Hypothalamus (tissue), 51 donors: ENCODE measurements around the gene ZNF689.
"Not testable (repeated sequence)": the region's sequence is repeated elsewhere in the genome, so short reads cannot be mapped to it uniquely, and the experiment has no call there.

Experiments
- DNase-seq, 51 donors: peaks; one replicate each; lab custom pipeline; 2025; lab: John Stamatoyannopoulos, UW

Gene ZNF689

DNA sequence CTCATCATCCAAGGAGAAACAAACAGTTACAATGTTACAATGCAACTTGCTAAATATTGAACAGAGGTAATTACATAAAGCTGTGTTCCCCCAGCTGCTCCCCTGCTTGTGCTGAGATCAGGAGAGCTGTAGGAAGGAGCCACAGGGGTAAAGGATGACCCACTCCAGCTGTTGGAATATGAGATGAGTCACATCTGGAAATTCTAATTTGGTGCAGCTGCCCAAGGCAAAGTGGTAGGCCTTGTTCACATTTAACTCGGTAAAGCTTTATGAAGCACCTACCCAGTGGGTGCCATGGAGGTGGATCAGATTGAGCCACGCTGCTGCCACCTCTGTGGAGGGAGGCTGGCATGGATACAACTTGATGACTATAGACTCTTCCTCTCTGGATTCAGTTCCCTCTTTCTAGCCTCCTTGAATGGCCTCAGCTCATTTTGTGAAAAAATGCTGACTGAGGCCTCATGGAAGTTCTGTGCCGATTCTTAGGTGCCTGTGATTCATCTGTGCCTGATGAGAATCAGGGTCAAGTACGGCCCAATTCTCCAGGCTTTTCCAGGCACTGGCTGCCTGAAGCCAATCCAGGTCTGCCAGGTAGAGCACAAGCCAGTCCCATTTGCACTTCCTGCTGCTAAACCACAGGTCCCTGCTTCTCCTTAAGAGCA is 7.4 kb downstream of the ZNF689 start:
- DNase-seq: no peak

DNA sequence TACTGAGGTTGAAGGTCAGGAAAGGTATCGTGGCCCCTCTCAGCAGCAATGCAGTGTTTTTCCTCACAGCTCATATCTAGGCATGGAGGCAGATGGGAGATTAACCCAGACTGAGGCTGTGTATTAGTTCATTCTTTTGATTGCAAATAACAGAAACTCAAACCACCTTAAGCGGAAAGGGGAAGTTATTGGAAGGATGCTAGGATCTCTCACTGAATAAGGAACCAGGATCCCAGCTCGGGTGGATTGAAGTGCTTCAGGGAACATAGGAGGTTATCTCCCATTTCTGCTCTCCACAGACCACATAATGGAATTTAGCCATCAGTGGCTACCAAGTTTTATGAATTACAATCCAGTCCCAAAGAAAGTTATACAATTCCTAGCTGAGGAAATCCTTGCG is 8.2 kb downstream of the ZNF689 start:
- DNase-seq: no peak

DNA sequence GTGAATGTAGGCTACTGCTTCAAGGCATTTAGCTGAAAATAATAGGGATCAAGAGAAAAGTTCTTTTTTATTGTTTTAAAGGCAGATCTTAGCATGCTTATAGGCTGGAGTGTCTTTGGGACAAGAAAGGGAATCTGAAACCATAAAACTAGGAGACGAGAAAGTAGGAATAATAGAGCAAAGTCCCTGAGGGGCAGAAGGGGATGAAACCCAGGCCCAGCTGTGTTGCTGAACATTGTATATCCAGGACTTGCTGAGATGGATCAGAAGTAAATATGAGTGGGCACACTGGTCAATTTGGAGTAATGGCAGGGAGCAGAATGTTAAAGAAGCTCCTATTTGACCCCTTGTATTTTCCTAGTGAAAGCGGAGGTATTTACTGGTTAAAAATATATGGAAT is 9.3 kb downstream of the ZNF689 start:
- DNase-seq: no peak

DNA sequence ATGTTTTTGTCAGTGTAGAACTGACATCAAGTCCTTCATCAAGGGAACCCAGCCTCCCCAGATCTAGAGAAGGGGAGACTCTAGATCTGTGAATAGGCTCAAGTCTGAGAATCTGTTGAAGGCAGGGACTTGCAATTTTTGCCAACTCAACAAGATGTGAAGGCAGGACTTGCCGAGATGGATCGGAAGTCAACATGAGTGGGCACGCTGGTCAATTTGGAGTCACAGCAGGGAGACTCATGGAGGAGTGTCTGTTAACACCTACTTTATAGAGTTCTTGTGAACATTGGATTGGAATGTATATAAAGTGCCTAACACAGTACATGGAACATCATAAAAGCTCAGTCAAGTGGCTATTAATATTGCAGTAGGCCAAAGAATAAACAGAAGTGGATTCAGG is 10.0 kb downstream of the ZNF689 start:
- no peak for DNase-seq

DNA sequence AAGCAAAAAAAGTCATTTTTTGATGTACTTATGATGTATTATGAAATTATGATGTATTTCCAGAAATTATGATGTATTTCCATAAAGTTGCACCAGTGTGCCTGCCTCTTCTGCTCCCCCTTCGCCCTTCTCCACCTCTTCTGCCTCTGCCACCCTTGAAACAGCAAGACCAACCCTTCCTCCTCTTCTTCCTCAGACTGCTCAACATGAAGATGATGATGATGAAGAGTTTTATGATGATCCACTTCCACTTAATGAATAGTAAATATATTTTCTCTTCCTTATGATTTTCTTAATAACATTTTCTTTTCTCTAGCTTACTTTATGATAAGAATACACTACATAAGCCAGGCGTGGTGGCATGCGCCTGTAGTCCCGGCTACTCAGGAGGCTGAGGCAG is 17.3 kb downstream of the ZNF689 start:
- no peak for DNase-seq

DNA sequence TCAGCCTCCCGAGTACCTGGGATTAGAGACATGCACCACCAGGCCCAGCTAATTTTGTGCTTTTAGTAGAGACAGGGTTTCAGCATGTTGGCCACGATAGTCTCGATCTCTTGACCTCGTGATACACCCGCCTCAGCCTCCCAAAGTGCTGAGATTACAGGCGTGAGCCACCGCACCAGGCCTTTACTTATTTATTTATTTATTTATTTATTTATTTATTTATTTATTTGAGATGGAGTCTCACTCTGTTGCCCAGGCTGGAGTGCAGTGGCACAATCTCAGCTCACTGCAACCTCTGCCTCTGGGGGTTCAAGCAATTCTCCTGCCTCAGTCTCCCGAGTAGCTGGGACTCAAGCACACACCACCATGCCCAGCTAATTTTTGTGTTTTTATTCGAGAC is 19.3 kb downstream of the ZNF689 start:
- not testable (repeated sequence) for DNase-seq

DNA sequence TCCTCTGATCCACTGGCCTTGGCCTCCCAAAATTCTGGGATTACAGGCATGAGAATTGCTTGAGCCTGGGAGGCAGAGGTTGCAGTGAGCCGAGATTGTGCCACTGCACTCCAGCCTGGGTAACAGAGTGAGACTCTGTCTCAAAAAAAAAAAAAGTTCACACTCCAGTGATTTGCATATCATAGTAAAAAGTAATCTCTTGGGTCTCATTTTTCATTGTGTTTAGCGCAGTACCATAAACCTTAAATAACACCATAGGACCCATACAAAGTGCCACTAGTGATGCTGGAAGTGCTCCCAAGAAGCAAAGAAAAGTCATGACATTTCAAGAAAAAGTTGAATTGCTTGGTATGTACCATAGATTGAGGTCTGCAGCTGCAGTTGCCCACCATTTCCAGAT is 20.6 kb downstream of the ZNF689 start:
- not testable (repeated sequence) for DNase-seq

DNA sequence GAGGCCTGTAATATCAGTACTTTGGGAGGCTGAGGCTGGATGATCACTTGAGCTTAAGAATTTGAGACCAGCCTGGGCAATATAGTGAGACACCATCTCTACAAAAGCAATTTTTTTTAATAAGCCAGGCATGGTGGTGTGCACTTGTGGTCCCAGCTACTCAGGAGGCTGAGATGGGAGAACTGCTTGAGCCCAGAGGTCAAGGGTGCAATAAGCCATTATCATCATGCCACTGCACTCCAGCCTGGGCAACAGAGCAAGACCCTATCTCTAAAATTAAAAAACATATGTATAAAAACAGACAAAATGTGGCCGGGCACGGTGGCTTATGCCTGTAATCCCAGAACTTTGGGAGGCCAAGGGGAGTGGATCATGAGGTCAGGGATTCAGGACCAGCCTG is 21.5 kb downstream of the ZNF689 start:
- no peak for DNase-seq

DNA sequence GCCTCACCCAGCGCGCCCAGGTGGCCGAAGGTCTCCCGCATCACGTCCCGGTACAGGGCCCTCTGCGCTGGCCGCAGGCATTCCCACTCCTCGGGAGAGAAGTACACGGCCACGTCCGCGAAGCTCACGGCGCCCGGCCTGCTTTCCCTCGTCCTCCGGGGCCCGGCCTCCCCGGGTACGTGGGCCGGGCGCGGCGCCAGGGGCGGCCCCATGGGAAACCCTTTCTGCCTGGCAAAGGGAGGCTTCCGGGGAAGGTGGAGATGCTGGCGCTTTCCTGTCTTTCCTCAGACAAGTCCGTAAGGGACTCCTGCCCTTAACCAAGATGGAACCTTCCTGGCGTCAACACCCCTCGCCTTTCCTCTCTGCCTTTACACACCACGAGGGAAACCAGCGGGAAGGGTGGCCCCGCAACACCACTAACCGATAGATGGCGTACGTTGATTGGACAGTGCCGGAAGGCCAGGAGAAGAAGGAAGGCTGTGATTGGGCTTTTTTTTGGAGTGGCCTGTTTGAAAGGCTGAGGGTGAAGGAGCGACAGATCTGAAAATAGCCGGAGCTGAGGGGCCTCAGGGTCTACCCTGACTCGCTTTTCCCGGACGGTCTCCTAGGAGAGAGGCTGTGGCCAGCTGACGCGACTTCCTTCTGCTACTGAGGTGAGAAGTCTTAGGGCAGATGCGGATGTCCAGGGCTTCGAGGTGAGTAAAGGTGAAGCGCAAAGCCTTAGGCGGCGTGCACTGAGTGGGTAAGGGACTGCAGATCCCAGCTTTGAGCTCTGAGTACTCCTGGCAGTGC is 24.6 kb downstream of the ZNF689 start, which contains the start of gene ZNF785:
TSS of gene ZNF785 (minus strand) at position 298 of the 792 bp plus-strand sequence. CDS start at position 212, 86 bp downstream.
- peak; percentile 65 to 98 (median 92) for DNase-seq

DNA sequence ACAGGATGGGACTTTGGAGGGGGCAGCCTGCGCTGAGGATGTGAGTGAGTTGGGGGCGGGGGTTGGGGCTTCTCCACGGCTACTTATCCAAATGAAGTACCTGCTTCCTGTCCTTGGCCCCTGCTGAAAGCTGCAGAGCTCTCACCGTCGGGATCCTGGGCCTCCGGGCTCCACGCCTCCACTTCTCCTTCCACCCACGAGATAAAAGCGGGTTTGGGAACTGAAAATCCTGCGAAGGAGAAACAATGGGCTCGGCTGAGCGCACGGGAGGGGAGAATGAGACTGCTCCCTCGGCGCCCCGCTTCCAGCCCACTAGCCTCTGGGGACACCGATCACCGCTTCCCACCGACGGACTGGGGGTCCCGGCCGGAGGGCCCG is 25.2 kb downstream of the ZNF689 start:
- peak in 3 of 51 donors; percentile 29 to 63 (median 34) for DNase-seq

DNA sequence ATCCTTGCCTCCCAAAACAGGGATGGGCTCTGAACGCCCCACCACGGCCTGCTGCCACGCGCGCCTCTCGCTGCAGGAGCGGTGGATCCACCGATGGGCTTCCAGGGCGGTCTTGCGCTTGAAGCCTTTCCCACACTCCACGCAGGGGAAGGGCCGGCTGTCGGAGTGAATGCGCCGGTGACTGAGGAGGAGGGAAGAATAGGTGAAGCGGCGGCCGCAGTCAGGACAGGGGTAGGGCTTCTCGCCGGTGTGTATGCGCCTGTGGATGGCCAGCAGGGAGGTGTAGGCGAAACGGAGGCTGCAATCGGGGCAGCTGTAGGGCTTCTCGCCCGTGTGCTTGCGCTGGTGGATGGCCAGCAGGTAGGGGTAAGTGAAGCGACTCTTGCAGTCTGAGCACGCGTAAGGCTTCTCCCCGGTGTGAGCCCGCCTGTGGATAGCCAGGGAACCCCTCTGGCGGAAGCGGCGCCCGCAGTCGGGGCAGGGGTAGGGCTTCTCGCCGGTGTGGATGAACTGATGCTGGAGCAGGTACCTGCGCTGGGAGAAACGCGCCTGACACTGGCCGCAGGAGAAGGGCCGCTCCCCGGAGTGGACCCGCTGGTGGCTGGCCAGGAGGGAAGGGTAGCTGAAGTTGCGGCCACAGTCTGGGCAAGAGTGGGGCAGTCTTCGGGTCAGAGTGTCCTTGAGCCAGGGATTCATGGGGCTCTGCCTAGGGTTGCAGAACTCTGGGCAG is 27.4 kb downstream of the ZNF689 start:
- DNase-seq: no peak

DNA sequence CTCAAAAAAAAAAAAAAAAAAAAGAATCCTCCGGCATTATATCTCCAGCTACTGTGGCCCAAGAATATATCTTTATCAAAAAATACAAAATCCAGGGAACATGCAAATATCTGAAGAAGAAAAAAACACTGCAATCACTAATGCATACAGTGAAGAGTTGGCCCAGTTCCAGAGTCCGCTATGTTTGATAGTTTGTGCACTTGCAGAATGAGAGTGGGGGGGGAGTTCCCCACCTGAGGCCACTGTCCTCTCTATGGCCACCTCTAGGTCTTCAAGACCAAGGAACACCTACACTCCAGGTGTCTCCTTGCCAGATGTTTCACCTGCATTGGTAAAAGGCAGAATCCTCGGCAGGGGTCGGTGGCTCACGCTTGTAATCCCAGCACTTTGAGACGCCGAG is 28.7 kb downstream of the ZNF689 start:
- DNase-seq: no peak

DNA sequence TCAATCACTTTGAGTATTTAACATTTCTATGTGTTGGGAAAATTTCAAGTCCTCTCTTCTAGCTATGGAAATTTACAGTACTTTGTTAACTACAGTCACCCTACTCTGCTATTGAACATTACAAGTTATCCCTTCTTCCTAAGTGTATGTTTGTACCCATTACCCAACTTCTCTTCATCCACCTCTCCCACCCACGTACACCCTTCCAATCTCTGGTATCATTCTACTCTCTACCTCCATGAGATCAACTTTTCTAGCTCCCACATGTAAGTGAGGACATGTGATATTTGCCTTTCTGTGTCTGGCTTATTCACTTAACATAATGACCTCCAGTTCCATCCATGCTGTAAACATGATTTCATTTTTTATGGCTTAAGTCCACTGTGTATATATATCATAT is 35.5 kb downstream of the ZNF689 start:
- no peak for DNase-seq

DNA sequence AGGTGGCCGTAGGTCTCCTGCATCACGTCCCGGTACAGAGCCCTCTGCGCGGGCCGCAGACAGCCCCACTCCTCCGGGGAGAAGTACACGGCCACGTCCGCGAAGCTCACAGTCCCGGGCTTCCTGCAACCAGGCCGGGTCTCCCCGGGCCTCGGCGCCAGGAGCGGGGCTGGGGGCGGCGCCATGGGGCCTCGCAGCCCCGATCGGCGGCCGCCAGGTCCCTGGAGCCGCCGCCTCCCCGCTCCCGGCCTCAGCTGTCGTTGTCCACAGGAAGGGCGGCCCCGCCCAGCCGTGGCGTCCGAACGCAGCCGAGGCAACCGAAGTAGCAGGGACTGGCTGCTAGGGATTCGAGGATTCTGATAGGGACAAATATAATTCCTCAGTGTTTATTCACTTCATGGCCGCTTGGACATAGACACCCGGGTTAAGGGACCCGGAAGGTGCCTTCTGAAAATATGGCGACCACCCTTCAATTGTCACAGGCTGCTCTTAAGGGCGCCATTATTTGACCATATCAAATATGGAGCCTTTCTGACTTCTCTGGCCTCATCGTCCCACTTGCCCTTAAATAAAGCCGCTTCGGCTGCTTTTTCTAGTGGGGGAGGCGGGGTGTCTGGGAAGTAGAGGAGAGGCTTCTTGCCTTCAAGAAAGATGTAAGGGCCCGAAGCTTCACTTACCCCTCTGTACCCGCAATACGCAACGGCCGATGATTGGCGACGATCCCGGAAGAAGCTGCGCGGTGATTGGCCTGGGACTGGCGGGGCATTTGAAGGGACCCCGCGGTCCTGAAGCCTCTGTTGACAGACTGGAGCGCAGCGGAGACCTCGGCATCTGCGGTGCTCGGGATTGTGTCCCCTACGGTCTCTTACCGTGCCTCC is 38.5 kb downstream of the ZNF689 start, which contains the start of gene ZNF688:
TSS of gene ZNF688 (minus strand) at position 270 of the 878 bp plus-strand sequence. CDS start at position 185, 85 bp downstream.
- peak; percentile 67 to 96 (median 90) for DNase-seq

DNA sequence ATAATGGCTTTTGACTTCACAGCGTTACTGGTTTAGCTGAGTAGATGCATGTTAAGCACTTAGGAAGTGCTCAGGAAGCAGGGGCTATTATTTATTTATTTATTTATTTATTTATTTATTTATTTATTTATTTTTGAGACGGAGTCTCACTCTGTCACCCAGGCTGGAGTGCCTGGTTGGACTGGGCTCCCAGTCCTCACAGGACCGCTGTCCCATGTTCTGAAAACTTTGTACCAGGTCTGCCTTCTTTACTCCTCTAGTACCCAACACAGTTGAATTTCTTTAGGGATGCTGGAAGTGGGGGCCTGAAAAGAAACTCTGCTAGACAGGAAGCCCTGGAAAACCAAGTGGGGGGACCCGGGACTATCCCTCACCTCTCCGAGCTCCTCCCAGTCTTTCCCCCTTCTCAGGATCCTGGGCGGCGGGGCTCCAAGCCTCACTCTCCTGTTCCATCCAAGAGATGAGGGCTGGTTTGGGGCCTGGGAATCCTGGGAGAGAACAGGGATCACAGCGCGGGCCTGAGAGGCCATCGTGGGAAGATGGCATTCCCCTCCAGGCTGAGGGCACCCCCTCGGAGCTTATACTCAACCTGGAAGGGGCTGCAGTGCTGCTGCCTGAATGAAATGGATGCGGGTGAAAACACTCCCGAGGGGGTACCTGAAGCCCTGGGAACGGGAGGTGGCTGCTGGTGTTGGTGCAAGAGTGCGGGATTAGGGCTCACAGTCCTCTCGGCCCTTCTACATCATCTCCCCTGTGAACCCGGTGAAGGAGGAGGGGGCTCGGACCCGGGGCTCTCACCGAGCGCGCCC is 39.3 kb downstream of the ZNF689 start:
- peak in 23 of 51 donors; percentile 27 to 82 (median 45) for DNase-seq

DNA sequence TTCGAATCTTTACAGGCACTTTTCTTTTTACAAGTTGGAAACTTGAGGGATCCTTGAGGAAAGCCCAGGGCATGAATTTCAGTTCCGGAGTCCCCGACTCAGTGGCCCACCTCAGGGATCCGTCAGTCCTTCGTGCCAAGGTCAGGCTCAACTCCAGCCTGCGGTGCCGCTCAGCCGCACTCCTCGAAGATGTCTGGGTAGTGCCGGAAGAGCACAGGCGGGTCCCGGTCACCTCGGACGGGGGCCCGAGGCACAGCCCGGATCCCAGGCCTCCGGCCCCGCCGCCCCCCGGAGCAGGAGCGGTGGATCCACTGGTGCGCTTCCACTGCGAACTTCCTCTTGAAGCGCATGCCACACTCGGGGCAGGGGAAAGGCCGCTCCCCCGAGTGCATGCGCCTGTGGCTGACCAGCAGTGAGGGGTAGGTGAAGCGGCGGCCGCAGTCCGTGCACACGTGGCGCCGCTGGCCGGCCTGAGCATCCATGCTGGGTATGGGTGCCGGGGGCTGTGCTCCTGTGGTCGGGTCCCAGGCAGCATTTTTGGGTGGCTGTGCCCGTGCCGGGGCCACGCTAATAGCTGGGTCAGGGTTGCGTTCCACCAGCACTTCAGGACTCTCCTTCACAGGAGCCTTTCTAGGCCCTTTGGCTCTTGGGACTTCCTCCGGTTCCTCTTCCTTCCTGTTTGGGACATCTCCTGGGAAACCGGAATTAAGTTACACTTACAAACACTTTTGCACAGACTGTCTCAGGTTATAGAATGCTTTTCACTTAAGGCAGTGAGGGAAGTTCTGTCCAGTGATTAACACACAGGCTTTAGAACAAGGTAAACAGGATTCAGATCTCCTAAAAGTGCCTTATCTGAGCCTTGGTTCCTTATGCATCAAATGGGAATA is 40.2 kb downstream of the ZNF689 start:
- DNase-seq: no peak

DNA sequence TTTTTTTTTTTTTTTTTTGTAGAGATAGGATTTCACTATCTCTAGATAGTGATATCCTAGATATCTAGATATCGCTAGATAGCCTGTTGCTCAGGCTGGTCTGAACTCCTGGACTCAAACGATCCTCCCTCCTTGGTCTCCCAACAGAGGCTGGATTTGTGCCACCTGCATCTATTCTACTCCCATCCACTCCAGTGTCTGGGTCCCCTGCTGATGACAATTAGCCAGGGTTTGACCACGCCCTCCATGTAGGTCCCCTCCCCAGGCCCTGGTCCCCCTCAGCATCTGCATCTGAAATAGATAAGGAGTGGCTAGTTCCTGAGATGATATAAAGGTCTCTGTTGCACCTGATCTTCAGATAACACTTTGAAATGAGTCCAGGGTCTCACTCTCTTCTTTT is 40.9 kb downstream of the ZNF689 start:
- DNase-seq: no peak

DNA sequence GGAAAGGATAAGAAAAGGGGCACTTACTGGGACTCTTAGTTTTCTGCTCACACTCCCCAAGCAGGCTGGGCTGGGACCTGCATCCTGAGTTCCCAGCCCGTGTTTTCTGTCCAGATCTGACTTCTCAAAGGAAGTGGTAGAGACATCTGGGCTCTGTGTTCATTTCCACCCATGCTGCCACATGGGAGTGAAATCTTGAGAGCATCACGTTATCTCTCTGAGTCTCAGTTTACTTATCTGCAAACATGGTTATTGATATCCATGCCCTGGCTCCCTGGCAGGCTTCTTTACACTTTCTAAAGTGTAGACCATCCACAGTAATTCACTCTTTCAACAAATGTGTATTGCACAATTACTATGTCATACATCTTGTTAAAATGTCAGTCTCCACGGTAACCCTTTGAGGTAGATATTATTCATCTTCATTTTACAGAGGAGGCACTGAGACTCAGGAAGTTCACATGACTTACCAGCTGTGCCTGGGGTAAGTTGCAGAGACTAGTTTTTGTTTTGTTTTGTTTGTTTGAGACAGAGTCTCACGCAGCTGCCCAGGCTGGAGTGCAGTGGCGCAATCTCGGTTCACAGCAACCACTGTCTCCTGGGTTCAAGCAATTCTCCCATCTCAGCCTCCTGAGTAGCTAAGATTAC is 42.1 kb downstream of the ZNF689 start:
- DNase-seq: no peak
